ENCODE measurements around the gene CXCR4. TPM values are rescaled to one million over a fixed set of nuclear protein-coding genes. Genes with fewer than 3 reads are reported as not detected.

Gene CXCR4
- total RNA-seq, 1 donor from 2014 or later, result 13.2 TPM

GRCh38 chr2:136131961-136132824, 14.2 kb upstream of the CXCR4 start:
- no peak for DNase-seq (ENCODE audit: low spot score)

GRCh38 chr2:136131484-136131960, 13.6 kb upstream of the CXCR4 start:
- no peak for DNase-seq (ENCODE audit: low spot score)

- no peak for DNase-seq (ENCODE audit: low spot score)
Observed at GRCh38 chr2:136130511-136130910, 12.6 kb upstream of the CXCR4 start.

GRCh38 chr2:136130045-136130444, 12.1 kb upstream of the CXCR4 start:
- DNase-seq (ENCODE audit: low spot score), result no peak

GRCh38 chr2:136129601-136130000, 11.7 kb upstream of the CXCR4 start:
- DNase-seq (ENCODE audit: low spot score), result no peak

GRCh38 chr2:136128905-136129304, 11.0 kb upstream of the CXCR4 start:
- no peak for DNase-seq (ENCODE audit: low spot score)

GRCh38 chr2:136128366-136128765, 10.4 kb upstream of the CXCR4 start:
- no peak for DNase-seq (ENCODE audit: low spot score)

- no peak for DNase-seq (ENCODE audit: low spot score)
Observed at GRCh38 chr2:136127356-136127755, 9.4 kb upstream of the CXCR4 start.

- no peak for DNase-seq (ENCODE audit: low spot score)
Observed at GRCh38 chr2:136126421-136126926, 8.5 kb upstream of the CXCR4 start.

GRCh38 chr2:136126021-136126420, 8.1 kb upstream of the CXCR4 start:
- no peak for DNase-seq (ENCODE audit: low spot score)

GRCh38 chr2:136125236-136125635, 7.3 kb upstream of the CXCR4 start:
- DNase-seq (ENCODE audit: low spot score), result no peak

GRCh38 chr2:136124805-136125204, 6.9 kb upstream of the CXCR4 start:
- no peak for DNase-seq (ENCODE audit: low spot score)

GRCh38 chr2:136122661-136123060, 4.7 kb upstream of the CXCR4 start:
- no peak for DNase-seq (ENCODE audit: low spot score)

- DNase-seq (ENCODE audit: low spot score), result no peak
Observed at GRCh38 chr2:136121204-136121910, 3.4 kb upstream of the CXCR4 start.

GRCh38 chr2:136119717-136120675, 2.0 kb upstream of the CXCR4 start:
- DNase-seq (ENCODE audit: low spot score), result no peak

- DNase-seq (ENCODE audit: low spot score), result no peak
Observed at GRCh38 chr2:136118819-136119716, 1.1 kb upstream of the CXCR4 start.

GRCh38 chr2:136117391-136117841, 533 bp downstream of the CXCR4 start:
- no peak for DNase-seq (ENCODE audit: low spot score)

- DNase-seq (ENCODE audit: low spot score), result no peak
Observed at GRCh38 chr2:136116813-136117390, 1.0 kb downstream of the CXCR4 start.

- DNase-seq (ENCODE audit: low spot score), result no peak
Observed at GRCh38 chr2:136116151-136116812, 1.7 kb downstream of the CXCR4 start.

All from mesenteric fat pad (tissue), 1 donor.